Glutamatergic neuron (in vitro differentiated cells): ENCODE results near the gene ZNF318. TPM values are rescaled to one million over a fixed set of nuclear protein-coding genes. Genes with fewer than 3 reads are reported as not detected.
"Not testable (repeated sequence)": the region's sequence is repeated elsewhere in the genome, so short reads cannot be mapped to it uniquely, and the experiment has no call there.

ENCODE experiments used
- DNase-seq: peaks from one replicate; pipeline ENCODE4 v3.0.0; 2022
- H3K27ac Mint-ChIP-seq: one replicate; pipeline ENCODE4 v1.8.0; 2020; ENCODE audit warnings: mild to moderate bottlenecking, mixed read lengths, inconsistent platforms; ENCODE audit not compliant: unreplicated experiment
- H3K27me3 Mint-ChIP-seq: one replicate; pipeline ENCODE4 v1.8.0; 2020; ENCODE audit warnings: mild to moderate bottlenecking, moderate library complexity, mixed read lengths, inconsistent platforms; ENCODE audit not compliant: unreplicated experiment
- H3K36me3 Mint-ChIP-seq: one replicate; pipeline ENCODE4 v1.8.0; 2020; ENCODE audit warnings: mild to moderate bottlenecking, mixed read lengths, inconsistent platforms; ENCODE audit not compliant: unreplicated experiment
- H3K4me1 Mint-ChIP-seq: one replicate; pipeline ENCODE4 v1.8.0; 2020; ENCODE audit warnings: mild to moderate bottlenecking, low read depth, mixed read lengths, inconsistent platforms; ENCODE audit not compliant: unreplicated experiment
- H3K4me3 Mint-ChIP-seq: one replicate; pipeline ENCODE4 v1.8.0; 2020; ENCODE audit warnings: mild to moderate bottlenecking, mixed read lengths, inconsistent platforms; ENCODE audit not compliant: unreplicated experiment
- H3K9me3 Mint-ChIP-seq: one replicate; pipeline ENCODE4 v1.8.0; 2020; ENCODE audit warnings: mild to moderate bottlenecking, moderate library complexity, mixed read lengths, inconsistent platforms; ENCODE audit not compliant: unreplicated experiment
- CTCF ChIP-seq: fragments of 200-600 bp; sonication (generic); IDR thresholded peaks from one replicate; pipeline ENCODE4 v1.5.0; 2021; ENCODE audit not compliant: partially characterized antibody, unreplicated experiment
- total RNA-seq: library from RNA; stranded (reverse); fragmentation: NEBNext Ultra II Directional; extraction: Animal tissue kit (Norgen Biotek cat#: 25700); gene quantifications from one replicate; pipeline ENCODE4 v1.2.1, GENCODE V29; 2021; ENCODE audit not compliant: unreplicated experiment

The ZNF318 gene
- total RNA-seq, 1 donor from 2014 or later = 26.3 TPM

DNA sequence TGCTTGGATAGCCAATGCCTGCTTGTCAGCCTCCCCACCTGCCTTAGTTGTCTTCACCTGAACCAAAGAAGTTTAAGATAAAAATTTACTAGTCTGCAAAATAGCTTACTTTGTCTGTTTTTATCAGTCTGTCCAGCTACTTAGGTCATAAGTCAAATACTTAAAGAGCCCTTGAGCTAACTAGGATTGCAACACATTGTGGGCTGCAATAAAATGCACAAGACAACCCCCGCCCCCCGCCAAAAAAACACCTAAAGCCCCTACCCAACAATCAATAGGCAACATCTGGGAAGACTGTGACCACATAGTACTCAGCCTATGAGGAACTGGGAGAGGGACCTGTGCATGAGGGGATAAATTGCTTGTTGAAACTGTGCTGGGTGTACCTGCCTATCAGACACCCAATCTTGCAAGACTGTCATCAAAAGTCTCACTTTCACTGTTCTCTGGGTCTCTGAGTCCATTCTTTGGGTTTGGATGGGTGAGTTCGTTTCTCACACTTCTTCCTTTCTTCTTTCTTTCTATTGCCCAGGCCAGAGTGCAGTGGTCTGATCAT lies 30.6 kb upstream of the ZNF318 start:
- no peaks in the 10 kb centered on the region for H3K4me1 Mint-ChIP-seq
- DNase-seq = no peak
- TF ChIP-seq CTCF = no peak
- H3K4me3 Mint-ChIP-seq = no peak overlapping the region
- H3K27me3 Mint-ChIP-seq = peaks cover 2% of the 10 kb centered on the region
- H3K27ac Mint-ChIP-seq = no peak overlapping the region
- H3K9me3 Mint-ChIP-seq = no peaks in the 10 kb centered on the region
- H3K36me3 Mint-ChIP-seq = peaks cover 3% of the 10 kb centered on the region

GRCh38 chr6:43396408-43397149 lies 27.1 kb upstream of the ZNF318 start:
- Mint-ChIP-seq H3K27ac (no peak overlapping the region), H3K9me3 (peaks cover 5% of the 10 kb centered on the region), H3K4me3 (no peak overlapping the region), H3K4me1 (peaks cover 15% of the 10 kb centered on the region), H3K27me3 (peaks cover 6% of the 10 kb centered on the region), H3K36me3 (no peaks in the 10 kb centered on the region)
- no peak for TF ChIP-seq CTCF
- DNase-seq = no peak

- Mint-ChIP-seq H3K27me3 (peaks cover 6% of the 10 kb centered on the region), H3K9me3 (peaks cover 6% of the 10 kb centered on the region), H3K4me1 (peaks cover 17% of the 10 kb centered on the region), H3K4me3 (no peak overlapping the region), H3K27ac (no peak overlapping the region), H3K36me3 (no peaks in the 10 kb centered on the region)
- no peak for TF ChIP-seq CTCF
- no peak for DNase-seq
Measured at GRCh38 chr6:43395776-43396175, 26.3 kb upstream of the ZNF318 start.

GRCh38 chr6:43394982-43395381 lies 25.5 kb upstream of the ZNF318 start:
- Mint-ChIP-seq H3K4me3 (no peak overlapping the region), H3K27ac (no peak overlapping the region), H3K27me3 (peaks cover 6% of the 10 kb centered on the region), H3K9me3 (peaks cover 6% of the 10 kb centered on the region), H3K4me1 (peaks cover 21% of the 10 kb centered on the region), H3K36me3 (no peaks in the 10 kb centered on the region)
- no peak for DNase-seq
- TF ChIP-seq CTCF = no peak

DNA sequence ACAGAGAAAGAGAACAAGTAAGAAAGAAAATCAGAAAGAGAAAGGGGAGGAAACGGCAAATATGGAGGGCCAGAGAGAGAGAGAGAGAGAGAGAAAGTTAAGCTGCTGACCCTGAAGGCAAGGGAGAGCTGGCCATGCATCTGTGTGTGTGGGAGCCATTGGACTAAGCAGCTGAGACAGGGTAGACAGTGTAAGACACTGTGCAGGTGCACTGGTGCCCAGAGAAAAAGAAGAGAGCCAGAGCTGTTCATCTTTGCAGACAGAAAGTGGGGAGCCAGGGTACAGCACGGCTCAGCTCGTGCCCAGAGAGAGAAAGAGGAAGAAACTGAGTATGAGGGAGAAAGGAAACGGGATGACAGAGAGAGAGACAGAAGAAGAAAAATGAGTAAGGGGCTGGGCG lies 24.2 kb upstream of the ZNF318 start:
- Mint-ChIP-seq H3K36me3 (no peaks in the 10 kb centered on the region), H3K4me3 (no peak overlapping the region), H3K27me3 (peaks cover 9% of the 10 kb centered on the region), H3K9me3 (peaks cover 6% of the 10 kb centered on the region), H3K4me1 (peaks cover 29% of the 10 kb centered on the region), H3K27ac (no peak overlapping the region)
- no peak for DNase-seq
- no peak for TF ChIP-seq CTCF

GRCh38 chr6:43393133-43393532 lies 23.7 kb upstream of the ZNF318 start:
- not testable (repeated sequence) for H3K36me3 Mint-ChIP-seq, H3K27me3 Mint-ChIP-seq, DNase-seq, H3K9me3 Mint-ChIP-seq, H3K27ac Mint-ChIP-seq, H3K4me3 Mint-ChIP-seq
- peaks cover 29% of the 10 kb centered on the region for H3K4me1 Mint-ChIP-seq
